Keratinocyte (primary cell): Measurements from ENCODE around the gene LIPH. TPM values are rescaled to one million over a fixed set of nuclear protein-coding genes. Genes with fewer than 3 reads are reported as not detected.

Experiments used
- DNase-seq: peaks from one replicate; pipeline ENCODE4 v3.0.0-alpha.2; 2011; ENCODE audit warnings: low read depth, missing footprints, low spot score
- FAIRE-seq: peaks from 2 replicates; lab custom pipeline; 2011; peaks lifted over from hg19 to GRCh38; lab: Jason Lieb, UNC
- H2AFZ ChIP-seq: 2 replicates; pipeline ENCODE4 v1.6.0; 2012; ENCODE audit warnings: low read length, control low read depth, inconsistent platforms; ENCODE audit not compliant: control insufficient read depth
- H3K27ac ChIP-seq: 2 replicates; pipeline ENCODE4 v1.5.1; 2011; ENCODE audit warnings: low read length; ENCODE audit not compliant: control insufficient read depth, insufficient read depth
- H3K27me3 ChIP-seq: 3 replicates; pipeline ENCODE4 v1.6.0; 2011; ENCODE audit warnings: low read length; ENCODE audit not compliant: control insufficient read depth, insufficient read depth; ENCODE audit errors: extremely low read depth
- H3K36me3 ChIP-seq, 2 experiments: 2 replicates in 1 of 2; 3 replicates in 1 of 2; pipeline ENCODE4 v1.5.1; 2011; ENCODE audit warnings: low read length in 2 of 2, mild to moderate bottlenecking in 1 of 2; ENCODE audit not compliant: control insufficient read depth in 2 of 2, insufficient read depth in 2 of 2; ENCODE audit errors: extremely low read depth in 1 of 2
- H3K4me1 ChIP-seq: 3 replicates; pipeline ENCODE4 v1.5.1; 2011; ENCODE audit warnings: low read length; ENCODE audit not compliant: control insufficient read depth, insufficient read depth; ENCODE audit errors: extremely low read depth
- H3K4me2 ChIP-seq: 3 replicates; pipeline ENCODE4 v1.6.0; 2011; ENCODE audit warnings: low read depth, low read length; ENCODE audit not compliant: control insufficient read depth, insufficient read depth; ENCODE audit errors: extremely low read depth
- H3K4me3 ChIP-seq, 3 experiments: fragments of 200-600 bp in 1 of 3; sonication (generic) in 1 of 3; 2 replicates in 2 of 3; 3 replicates in 1 of 3; pipeline ENCODE4 v1.5.1; 2011 to 2016; ENCODE audit warnings: low read length in 3 of 3, mild to moderate bottlenecking in 3 of 3, control low read depth in 2 of 3, inconsistent platforms in 1 of 3, low read depth in 1 of 3, mixed read lengths in 1 of 3, mixed run types in 1 of 3, moderate library complexity in 1 of 3; ENCODE audit not compliant: control insufficient read depth in 2 of 3, insufficient read depth in 2 of 3; ENCODE audit errors: extremely low read depth in 1 of 3
- H3K79me2 ChIP-seq: 2 replicates; pipeline ENCODE4 v1.6.0; 2012; ENCODE audit warnings: low read length; ENCODE audit not compliant: control insufficient read depth, insufficient read depth
- H3K9ac ChIP-seq: 3 replicates; pipeline ENCODE4 v1.6.0; 2011; ENCODE audit warnings: low read length; ENCODE audit not compliant: control insufficient read depth, insufficient read depth; ENCODE audit errors: extremely low read depth
- H3K9me1 ChIP-seq: 3 replicates; pipeline ENCODE4 v1.6.0; 2011; ENCODE audit warnings: low read length; ENCODE audit not compliant: control insufficient read depth, insufficient read depth; ENCODE audit errors: extremely low read depth
- H3K9me3 ChIP-seq: 2 replicates; pipeline ENCODE4 v1.5.1; 2012; ENCODE audit warnings: low read depth, low read length; ENCODE audit not compliant: control insufficient read depth
- H4K20me1 ChIP-seq: 3 replicates; pipeline ENCODE4 v1.6.0; 2011; ENCODE audit warnings: low read length; ENCODE audit not compliant: control insufficient read depth, insufficient read depth; ENCODE audit errors: extremely low read depth
- EZH2 ChIP-seq: IDR thresholded peaks from one replicate; pipeline ENCODE4 v1.6.1; 2012; ENCODE audit warnings: inconsistent platforms, mild to moderate bottlenecking, low read length, moderate library complexity
- dilution Hi-C: fragments of 300-500 bp; cut with MboI; formaldehyde crosslinking; loops from one replicate; pipeline ENCODE4 v1.7.0; 2020; ENCODE audit warnings: low sequenced_read_pairs; ENCODE audit not compliant: extremely low pct_ligation_motif_present
- polyA plus RNA-seq, 5 experiments: library from polyadenylated mRNA; depleted of rRNA in 3 of 5; stranded (reverse) in 3 of 5; stranded (forward) in 1 of 5; unstranded in 1 of 5; fragments of >200 nt; gene quantifications; 1 replicate in 1 of 5; 2 replicates in 3 of 5; 3 replicates in 1 of 5; pipeline versions ENCODE4 v1.2.1 to v1.2.3, GENCODE V29; 2011 to 2012; ENCODE audit warnings: missing spikeins in 2 of 5, low read depth in 1 of 5, low replicate concordance in 1 of 5
- TF ChIP-seq, protein P1 (sequence below), 3 experiments: IDR thresholded peaks in 1 of 3; conservative IDR thresholded peaks in 1 of 3; optimal IDR thresholded peaks in 1 of 3; 2 replicates in 2 of 3; 3 replicates in 1 of 3; pipeline versions ENCODE3 to v1.5.1; 2011; ENCODE audit warnings: low read length in 3 of 3, mild to moderate bottlenecking in 3 of 3, moderate library complexity in 2 of 3, control low read depth in 1 of 3, inconsistent platforms in 1 of 3; ENCODE audit not compliant: insufficient read depth in 2 of 3; ENCODE audit errors: extremely low read depth in 1 of 3

LIPH gene
- polyA plus RNA-seq, 1 donor (not counting 4 experiments of a cell fraction or from before 2014, with no cell fraction given) = 1.1 TPM

DNA sequence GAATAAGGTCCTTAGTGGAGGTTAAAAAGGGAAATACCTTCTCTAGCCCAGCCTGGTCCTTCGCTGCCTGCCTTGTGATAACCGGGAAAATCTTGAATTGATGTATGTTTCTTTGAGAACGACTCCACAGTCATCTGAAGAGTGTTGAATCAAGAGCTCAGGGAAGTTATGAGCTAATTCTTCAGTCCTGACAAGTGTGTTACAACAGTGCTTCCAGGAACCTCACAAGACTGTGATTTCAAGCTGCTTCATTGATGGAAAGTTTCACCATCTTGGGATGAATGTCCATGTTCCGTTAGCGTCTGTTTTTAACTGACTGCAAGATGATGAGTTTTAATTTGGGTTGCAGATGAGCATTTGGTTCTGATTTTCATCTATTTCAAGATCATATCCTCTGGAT lies 66.0 kb downstream of the LIPH start:
- no peak overlapping the region for H3K27ac ChIP-seq
- no peak overlapping the region for H3K4me2 ChIP-seq
- peaks cover 14% of the 10 kb centered on the region for H3K4me1 ChIP-seq
- H3K79me2 ChIP-seq = no peaks in the 10 kb centered on the region
- H4K20me1 ChIP-seq = no peaks in the 10 kb centered on the region
- DNase-seq (no peak), FAIRE-seq (no peak)
- H3K36me3 ChIP-seq = peaks cover 7 to 14% of the 10 kb centered on the region in 2 experiments
- H3K4me3 ChIP-seq = no peak overlapping the region
- H3K9me3 ChIP-seq = no peaks in the 10 kb centered on the region
- no peak overlapping the region for H2AFZ ChIP-seq
- TF ChIP-seq, protein P1, sequence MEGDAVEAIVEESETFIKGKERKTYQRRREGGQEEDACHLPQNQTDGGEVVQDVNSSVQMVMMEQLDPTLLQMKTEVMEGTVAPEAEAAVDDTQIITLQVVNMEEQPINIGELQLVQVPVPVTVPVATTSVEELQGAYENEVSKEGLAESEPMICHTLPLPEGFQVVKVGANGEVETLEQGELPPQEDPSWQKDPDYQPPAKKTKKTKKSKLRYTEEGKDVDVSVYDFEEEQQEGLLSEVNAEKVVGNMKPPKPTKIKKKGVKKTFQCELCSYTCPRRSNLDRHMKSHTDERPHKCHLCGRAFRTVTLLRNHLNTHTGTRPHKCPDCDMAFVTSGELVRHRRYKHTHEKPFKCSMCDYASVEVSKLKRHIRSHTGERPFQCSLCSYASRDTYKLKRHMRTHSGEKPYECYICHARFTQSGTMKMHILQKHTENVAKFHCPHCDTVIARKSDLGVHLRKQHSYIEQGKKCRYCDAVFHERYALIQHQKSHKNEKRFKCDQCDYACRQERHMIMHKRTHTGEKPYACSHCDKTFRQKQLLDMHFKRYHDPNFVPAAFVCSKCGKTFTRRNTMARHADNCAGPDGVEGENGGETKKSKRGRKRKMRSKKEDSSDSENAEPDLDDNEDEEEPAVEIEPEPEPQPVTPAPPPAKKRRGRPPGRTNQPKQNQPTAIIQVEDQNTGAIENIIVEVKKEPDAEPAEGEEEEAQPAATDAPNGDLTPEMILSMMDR (optimal IDR thresholded peaks at IDR 0.05 in 1 of 3, IDR thresholded peaks at IDR 0.05 in 1 of 3, conservative IDR thresholded peaks at IDR 0.05 in 1 of 3; ENCODE audit: extremely low read depth in 1 of 3, insufficient read depth in 2 of 3, low read length in 3 of 3) = no peak
- no peak for TF ChIP-seq EZH2
- H3K9me1 ChIP-seq = no peaks in the 10 kb centered on the region
- H3K9ac ChIP-seq = no peak overlapping the region
- dilution Hi-C loops = no loop called here
- H3K27me3 ChIP-seq = no peaks in the 10 kb centered on the region

- no peaks in the 10 kb centered on the region for H3K79me2 ChIP-seq
- peaks cover 3% of the 10 kb centered on the region for H3K4me1 ChIP-seq
- H4K20me1 ChIP-seq = no peaks in the 10 kb centered on the region
- no peaks in the 10 kb centered on the region for H3K9me3 ChIP-seq
- H3K27me3 ChIP-seq = no peaks in the 10 kb centered on the region
- DNase-seq (no peak), FAIRE-seq (no peak)
- no peaks in the 10 kb centered on the region for H3K9me1 ChIP-seq
- H3K27ac ChIP-seq = no peak overlapping the region
- peaks cover 6 to 9% of the 10 kb centered on the region in 2 experiments for H3K36me3 ChIP-seq
- dilution Hi-C loops = no loop called here
- H3K4me3 ChIP-seq = no peak overlapping the region
- no peak overlapping the region for H2AFZ ChIP-seq
- no peak for TF ChIP-seq EZH2
- TF ChIP-seq, protein P1 (optimal IDR thresholded peaks at IDR 0.05 in 1 of 3, IDR thresholded peaks at IDR 0.05 in 1 of 3, conservative IDR thresholded peaks at IDR 0.05 in 1 of 3; ENCODE audit: extremely low read depth in 1 of 3, insufficient read depth in 2 of 3, low read length in 3 of 3) = no peak
- no peak overlapping the region for H3K4me2 ChIP-seq
- H3K9ac ChIP-seq = no peak overlapping the region
Measured at GRCh38 chr3:185484296-185484695, 68.1 kb downstream of the LIPH start.
